ENCODE measurements around the gene LIG4. TPM values are rescaled to one million over a fixed set of nuclear protein-coding genes. Genes with fewer than 3 reads are reported as not detected.

The LIG4 gene
- total RNA-seq, 1 donor from 2014 or later: 10.4 TPM

DNA sequence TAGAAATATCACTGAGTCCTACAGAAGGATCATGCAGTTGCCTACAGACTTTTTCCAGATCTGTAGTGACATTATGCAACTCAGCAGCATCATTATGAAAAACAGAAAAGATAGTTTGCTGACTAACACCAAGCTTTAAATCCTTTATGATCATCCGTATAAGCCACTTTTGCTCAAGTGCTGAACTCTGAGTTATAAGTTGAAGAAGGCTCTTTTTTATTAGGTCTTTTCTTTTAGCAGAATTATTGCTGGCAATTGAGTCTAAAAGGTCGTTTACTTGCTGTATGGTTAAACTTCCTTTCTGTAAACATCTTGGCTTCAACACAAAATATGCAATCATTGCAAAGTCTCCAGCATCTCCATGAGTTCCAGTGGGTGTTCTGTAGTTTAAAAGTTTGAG lies 4.8 kb downstream of the LIG4 start:
- Histone ChIP-seq H3K4me3 (no peak overlapping the region), H3K27ac (no peak overlapping the region), H3K9me3 (no peaks in the 10 kb centered on the region), H3K36me3 (peaks cover 13% of the 10 kb centered on the region), H3K4me1 (peaks cover under 1% of the 10 kb centered on the region), H3K27me3 (ENCODE audit: low read depth) (no peaks in the 10 kb centered on the region)
- TF ChIP-seq, protein P1, sequence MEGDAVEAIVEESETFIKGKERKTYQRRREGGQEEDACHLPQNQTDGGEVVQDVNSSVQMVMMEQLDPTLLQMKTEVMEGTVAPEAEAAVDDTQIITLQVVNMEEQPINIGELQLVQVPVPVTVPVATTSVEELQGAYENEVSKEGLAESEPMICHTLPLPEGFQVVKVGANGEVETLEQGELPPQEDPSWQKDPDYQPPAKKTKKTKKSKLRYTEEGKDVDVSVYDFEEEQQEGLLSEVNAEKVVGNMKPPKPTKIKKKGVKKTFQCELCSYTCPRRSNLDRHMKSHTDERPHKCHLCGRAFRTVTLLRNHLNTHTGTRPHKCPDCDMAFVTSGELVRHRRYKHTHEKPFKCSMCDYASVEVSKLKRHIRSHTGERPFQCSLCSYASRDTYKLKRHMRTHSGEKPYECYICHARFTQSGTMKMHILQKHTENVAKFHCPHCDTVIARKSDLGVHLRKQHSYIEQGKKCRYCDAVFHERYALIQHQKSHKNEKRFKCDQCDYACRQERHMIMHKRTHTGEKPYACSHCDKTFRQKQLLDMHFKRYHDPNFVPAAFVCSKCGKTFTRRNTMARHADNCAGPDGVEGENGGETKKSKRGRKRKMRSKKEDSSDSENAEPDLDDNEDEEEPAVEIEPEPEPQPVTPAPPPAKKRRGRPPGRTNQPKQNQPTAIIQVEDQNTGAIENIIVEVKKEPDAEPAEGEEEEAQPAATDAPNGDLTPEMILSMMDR (IDR thresholded peaks at IDR 0.05): no peak
- no peak for ATAC-seq
- intact Hi-C loops (cut with DNase I): no loop called here
- no peak for DNase-seq

DNA sequence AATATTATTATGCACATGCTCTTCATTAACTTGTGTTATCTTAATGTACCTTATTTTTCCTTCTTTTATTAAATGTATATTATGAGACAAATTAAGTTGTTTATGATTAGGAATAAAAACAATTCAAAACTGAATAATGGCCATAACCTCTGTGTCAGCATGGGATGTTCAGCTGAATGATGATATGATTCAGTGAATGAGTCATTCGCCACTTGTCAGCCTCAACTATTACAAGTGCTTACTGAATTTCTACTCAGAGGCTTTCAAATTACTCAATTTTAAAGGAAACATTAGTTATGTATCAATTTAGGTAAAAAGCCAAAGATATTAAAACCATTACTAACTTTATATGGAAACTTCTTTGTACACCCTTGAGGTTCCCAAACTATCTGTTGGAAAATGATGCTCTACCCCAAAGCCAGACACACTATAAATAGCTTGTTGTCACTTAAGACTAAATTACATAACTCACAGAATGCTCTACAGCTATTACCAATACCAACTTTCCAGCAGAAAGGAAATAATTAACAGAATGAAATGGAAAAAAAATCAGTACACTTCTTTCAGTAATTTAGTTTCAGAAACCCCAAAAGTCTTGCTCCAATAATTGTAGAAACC lies 14.4 kb downstream of the LIG4 start:
- H3K9me3 ChIP-seq: no peaks in the 10 kb centered on the region
- DNase-seq (no peak), ATAC-seq (no peak)
- no peaks in the 10 kb centered on the region for H3K4me1 ChIP-seq
- no peaks in the 10 kb centered on the region for H3K27me3 ChIP-seq (ENCODE audit: low read depth)
- intact Hi-C loops (cut with DNase I): no loop called here
- TF ChIP-seq, protein P1 (IDR thresholded peaks at IDR 0.05): no peak
- no peak overlapping the region for H3K27ac ChIP-seq
- no peak overlapping the region for H3K4me3 ChIP-seq
- no peaks in the 10 kb centered on the region for H3K36me3 ChIP-seq

DNA sequence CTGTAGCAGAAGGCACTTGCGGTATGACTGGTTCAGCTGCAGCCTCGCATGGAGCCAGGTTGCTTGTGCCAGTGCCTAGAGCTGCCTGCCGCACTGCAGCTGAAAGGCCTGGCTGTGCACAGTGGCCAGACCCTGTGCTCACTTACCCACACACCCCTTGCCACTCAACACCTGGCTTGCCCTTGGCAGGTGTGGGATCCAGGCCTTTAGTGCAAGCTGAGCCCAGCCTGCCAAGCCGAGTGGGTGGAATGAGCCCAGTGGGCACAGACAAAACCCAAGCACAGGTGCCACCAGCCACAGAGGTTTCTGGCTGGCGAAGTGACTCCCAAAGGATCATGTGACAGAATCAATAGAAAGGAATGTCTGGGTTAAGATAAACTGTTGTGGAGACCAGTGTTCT lies 19.5 kb downstream of the LIG4 start:
- H3K27me3 ChIP-seq (ENCODE audit: low read depth): no peaks in the 10 kb centered on the region
- no peak for DNase-seq
- ATAC-seq: no peak
- H3K27ac ChIP-seq: no peak overlapping the region
- no peaks in the 10 kb centered on the region for H3K4me1 ChIP-seq
- H3K36me3 ChIP-seq: no peaks in the 10 kb centered on the region
- peaks cover 6% of the 10 kb centered on the region for H3K9me3 ChIP-seq
- intact Hi-C loops (cut with DNase I): no loop called here
- H3K4me3 ChIP-seq: no peak overlapping the region
- TF ChIP-seq, protein P1 (IDR thresholded peaks at IDR 0.05): no peak

DNA sequence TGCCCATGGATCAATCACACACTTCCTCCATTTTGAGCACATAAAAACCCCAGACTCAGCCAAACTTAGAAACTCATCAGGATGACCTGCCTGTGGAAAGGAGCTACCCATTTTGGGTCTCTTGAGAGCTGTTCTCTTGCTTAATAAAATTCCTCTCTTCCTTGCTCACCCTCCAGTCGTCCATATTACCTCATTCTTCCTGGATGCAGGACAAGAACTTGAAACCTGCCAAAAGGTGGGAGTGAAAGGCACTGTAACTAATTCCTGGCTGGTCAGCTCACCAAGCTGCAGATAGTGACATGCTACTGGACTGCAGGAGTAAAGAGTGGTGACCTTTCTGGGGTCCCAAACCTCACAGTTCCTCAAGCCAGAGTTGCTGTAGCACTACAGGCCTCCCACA lies 20.2 kb downstream of the LIG4 start:
- TF ChIP-seq, protein P1 (IDR thresholded peaks at IDR 0.05): no peak
- Histone ChIP-seq H3K9me3 (peaks cover 6% of the 10 kb centered on the region), H3K36me3 (no peaks in the 10 kb centered on the region), H3K4me3 (no peak overlapping the region), H3K4me1 (no peaks in the 10 kb centered on the region), H3K27me3 (ENCODE audit: low read depth) (no peaks in the 10 kb centered on the region), H3K27ac (no peak overlapping the region)
- ATAC-seq (no peak), DNase-seq (no peak)
- intact Hi-C loops (cut with DNase I): no loop called here

DNA sequence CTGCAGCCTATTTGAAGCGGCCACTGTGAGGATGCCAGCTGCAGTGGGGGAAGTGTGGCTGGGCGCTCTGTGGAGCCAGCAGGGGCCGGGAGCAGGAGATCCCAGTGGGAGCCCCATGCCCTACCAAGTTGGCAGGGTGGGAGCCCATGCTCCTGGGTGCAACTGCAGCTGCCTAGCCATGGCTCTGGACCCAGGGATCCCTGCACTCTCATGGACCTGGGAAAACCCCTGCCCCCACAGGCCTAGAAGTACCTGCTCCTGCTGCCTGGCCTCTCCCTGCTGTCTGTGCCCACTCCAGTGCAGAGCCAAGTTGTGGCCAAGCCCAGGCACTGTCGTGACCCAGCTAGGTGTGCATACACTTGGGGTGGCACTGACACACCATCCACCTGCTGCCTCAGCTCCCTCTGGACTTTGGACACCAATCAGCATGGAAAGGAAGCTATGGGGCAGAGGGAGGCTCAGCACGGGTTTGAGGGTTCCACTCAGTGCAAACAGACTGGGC lies 20.9 kb downstream of the LIG4 start:
- ATAC-seq: peak in 1 of 2 donors; percentile 37
- Histone ChIP-seq H3K36me3 (no peaks in the 10 kb centered on the region), H3K9me3 (peaks cover 6% of the 10 kb centered on the region), H3K4me1 (no peaks in the 10 kb centered on the region), H3K27me3 (ENCODE audit: low read depth) (no peaks in the 10 kb centered on the region), H3K4me3 (no peak overlapping the region), H3K27ac (no peak overlapping the region)
- DNase-seq: no peak
- TF ChIP-seq, protein P1 (IDR thresholded peaks at IDR 0.05): no peak
- intact Hi-C loops (cut with DNase I): no loop called here

Data from lower lobe of right lung (tissue), 2 donors.